ENCODE measurements around the gene CUX1. TPM values are rescaled to one million over a fixed set of nuclear protein-coding genes. Genes with fewer than 3 reads are reported as not detected.

CUX1 gene
- total RNA-seq, 1 donor from 2014 or later: 66.4 TPM

GRCh38 chr7:101974393-101974792, 157.0 kb downstream of the CUX1 start:
- no peak overlapping the region for H3K27ac Mint-ChIP-seq
- Histone ChIP-seq H3K79me2 (ENCODE audit: low read depth) (peaks cover 63% of the 10 kb centered on the region), H3K27ac (no peak overlapping the region)

GRCh38 chr7:101975046-101975445, 157.6 kb downstream of the CUX1 start:
- Histone ChIP-seq H3K4me2 (no peak overlapping the region), H3K36me3 (no peaks in the 10 kb centered on the region), H3F3A (ENCODE audit: low read depth) (no peaks in the 10 kb centered on the region), H3K79me2 (ENCODE audit: low read depth) (peaks cover 59% of the 10 kb centered on the region), H3K27ac (no peak overlapping the region), H3K27me3 (no peaks in the 10 kb centered on the region), H3K4me1 (no peaks in the 10 kb centered on the region), H3K4me3 (no peak overlapping the region), H3K9me3 (ENCODE audit: low read depth) (no peaks in the 10 kb centered on the region), H4K20me1 (ENCODE audit: low read depth) (peaks cover 66% of the 10 kb centered on the region), H3K9ac (no peak overlapping the region), H2AFZ (replicated peaks) (no peak overlapping the region)
- Mint-ChIP-seq H3K9me3 (no peaks in the 10 kb centered on the region), H3K27ac (no peak overlapping the region), H3K27me3 (ENCODE audit: insufficient read depth, low read depth) (no peaks in the 10 kb centered on the region), H3K4me1 (peaks cover 15% of the 10 kb centered on the region), H3K4me3 (no peak overlapping the region), H3K36me3 (peaks cover 4% of the 10 kb centered on the region)
- DNase-seq (ENCODE audit: low spot score): no peak
- TF ChIP-seq EZH2 (IDR thresholded peaks at IDR 0.05): no peak
- TF ChIP-seq EZH2phosphoT487 (IDR thresholded peaks at IDR 0.05): no peak

More at GRCh38 chr7:101974393-101974792, 157.0 kb downstream of the CUX1 start:
- Histone ChIP-seq H3K9ac (no peak overlapping the region), H3F3A (ENCODE audit: low read depth) (no peaks in the 10 kb centered on the region), H3K4me1 (no peaks in the 10 kb centered on the region), H3K4me2 (no peak overlapping the region), H3K36me3 (no peaks in the 10 kb centered on the region), H3K4me3 (no peak overlapping the region), H3K9me3 (ENCODE audit: low read depth) (no peaks in the 10 kb centered on the region), H4K20me1 (ENCODE audit: low read depth) (peaks cover 68% of the 10 kb centered on the region), H2AFZ (replicated peaks) (no peak overlapping the region), H3K27me3 (no peaks in the 10 kb centered on the region)
- Mint-ChIP-seq H3K36me3 (peaks cover 4% of the 10 kb centered on the region), H3K27me3 (ENCODE audit: insufficient read depth, low read depth) (no peaks in the 10 kb centered on the region), H3K4me3 (no peak overlapping the region), H3K4me1 (peaks cover 19% of the 10 kb centered on the region), H3K9me3 (no peaks in the 10 kb centered on the region)
- no peak for DNase-seq (ENCODE audit: low spot score)
- TF ChIP-seq EZH2 (IDR thresholded peaks at IDR 0.05): no peak
- TF ChIP-seq EZH2phosphoT487 (IDR thresholded peaks at IDR 0.05): no peak
- TF ChIP-seq CTCF (IDR thresholded peaks at IDR 0.05): no peak

GRCh38 chr7:101976411-101976810, 159.0 kb downstream of the CUX1 start:
- H3K9me3 ChIP-seq (ENCODE audit: low read depth): no peaks in the 10 kb centered on the region
- no peak overlapping the region for H3K9ac ChIP-seq
- H3K9me3 Mint-ChIP-seq: no peaks in the 10 kb centered on the region
- H3K79me2 ChIP-seq (ENCODE audit: low read depth): peaks cover 52% of the 10 kb centered on the region
- no peak overlapping the region for H3K27ac ChIP-seq
- no peak overlapping the region for H3K27ac Mint-ChIP-seq
- H3K4me1 Mint-ChIP-seq: peaks cover 15% of the 10 kb centered on the region
- H3K4me3 ChIP-seq: no peak overlapping the region
- H3K36me3 Mint-ChIP-seq: peaks cover 6% of the 10 kb centered on the region
- H3F3A ChIP-seq (ENCODE audit: low read depth): no peaks in the 10 kb centered on the region
- peaks cover 53% of the 10 kb centered on the region for H4K20me1 ChIP-seq (ENCODE audit: low read depth)
- H2AFZ ChIP-seq (replicated peaks): no peak overlapping the region
- H3K27me3 Mint-ChIP-seq (ENCODE audit: insufficient read depth, low read depth): no peaks in the 10 kb centered on the region
- no peak overlapping the region for H3K4me2 ChIP-seq
- H3K4me1 ChIP-seq: no peaks in the 10 kb centered on the region
- TF ChIP-seq CTCF (IDR thresholded peaks at IDR 0.05): no peak
- no peak for TF ChIP-seq EZH2 (IDR thresholded peaks at IDR 0.05)
- no peak for TF ChIP-seq EZH2phosphoT487 (IDR thresholded peaks at IDR 0.05)
- no peak for DNase-seq (ENCODE audit: low spot score)
- H3K4me3 Mint-ChIP-seq: no peak overlapping the region
- H3K36me3 ChIP-seq: no peaks in the 10 kb centered on the region
- H3K27me3 ChIP-seq: no peaks in the 10 kb centered on the region

GRCh38 chr7:101977249-101977648, 159.8 kb downstream of the CUX1 start:
- no peaks in the 10 kb centered on the region for H3K4me1 ChIP-seq
- peaks cover 48% of the 10 kb centered on the region for H4K20me1 ChIP-seq (ENCODE audit: low read depth)
- no peak overlapping the region for H3K9ac ChIP-seq
- H3K27ac Mint-ChIP-seq: no peak overlapping the region
- TF ChIP-seq EZH2phosphoT487 (IDR thresholded peaks at IDR 0.05): no peak
- no peak for TF ChIP-seq CTCF (IDR thresholded peaks at IDR 0.05)
- no peak for TF ChIP-seq EZH2 (IDR thresholded peaks at IDR 0.05)
- no peak for DNase-seq (ENCODE audit: low spot score)
- H3F3A ChIP-seq (ENCODE audit: low read depth): no peaks in the 10 kb centered on the region
- no peak overlapping the region for H2AFZ ChIP-seq (replicated peaks)
- H3K4me3 ChIP-seq: no peak overlapping the region
- no peaks in the 10 kb centered on the region for H3K9me3 ChIP-seq (ENCODE audit: low read depth)
- H3K36me3 Mint-ChIP-seq: peaks cover 6% of the 10 kb centered on the region
- no peaks in the 10 kb centered on the region for H3K27me3 Mint-ChIP-seq (ENCODE audit: insufficient read depth, low read depth)
- peaks cover 57% of the 10 kb centered on the region for H3K79me2 ChIP-seq (ENCODE audit: low read depth)
- H3K4me1 Mint-ChIP-seq: peaks cover 12% of the 10 kb centered on the region
- H3K9me3 Mint-ChIP-seq: no peaks in the 10 kb centered on the region
- H3K4me3 Mint-ChIP-seq: no peak overlapping the region
- no peak overlapping the region for H3K4me2 ChIP-seq
- no peak overlapping the region for H3K27ac ChIP-seq
- no peaks in the 10 kb centered on the region for H3K36me3 ChIP-seq
- H3K27me3 ChIP-seq: no peaks in the 10 kb centered on the region

All from neural progenitor cell (in vitro differentiated cells).